Breast epithelium (tissue), 4 donors: Measurements from ENCODE around the gene MB21D2. TPM values are rescaled to one million over a fixed set of nuclear protein-coding genes. Genes with fewer than 3 reads are reported as not detected.

Experiments used
- DNase-seq, 2 donors: peaks; one replicate each; pipeline ENCODE4 v3.0.0-alpha.2; 2019; ENCODE audit warnings: low spot score in 2 of 2
- H3K27ac ChIP-seq, 2 donors: fragments of 200-600 bp; sonication (generic) in 1 of 2; one replicate each; pipeline ENCODE4 v1.5.1; 2016 to 2019; ENCODE audit warnings: mild to moderate bottlenecking in 1 of 2
- H3K27me3 ChIP-seq, 2 donors: fragments of 200-600 bp; sonication (generic) in 1 of 2; one replicate each; pipeline versions ENCODE4 v1.5.1 to v1.6.0; 2017 to 2019; ENCODE audit warnings: control low read depth in 1 of 2, mild to moderate bottlenecking in 1 of 2
- H3K36me3 ChIP-seq: fragments of 200-600 bp; one replicate; pipeline ENCODE4 v1.5.1; 2019
- H3K4me1 ChIP-seq, 2 donors: fragments of 200-600 bp; sonication (generic); one replicate each; pipeline ENCODE4 v1.5.1; 2016 to 2019; ENCODE audit warnings: control low read depth in 1 of 2
- H3K4me3 ChIP-seq, 3 donors: fragments of 200-600 bp; sonication (generic); 1 replicate in 2 of 3; 2 replicates in 1 of 3; pipeline ENCODE4 v1.5.1; 2016 to 2019; ENCODE audit warnings: mild to moderate bottlenecking in 3 of 3, moderate library complexity in 2 of 3
- H3K9me3 ChIP-seq, 2 donors: fragments of 200-600 bp; sonication (generic) in 1 of 2; one replicate each; pipeline ENCODE4 v1.5.1; 2016 to 2019; ENCODE audit warnings: control low read depth in 1 of 2
- CTCF ChIP-seq, 3 donors: fragments of 450-650 bp; IDR thresholded peaks; one replicate each; pipeline ENCODE4 v1.5.1; 2016 to 2017; ENCODE audit warnings: antibody characterized with exemption in 3 of 3, mild to moderate bottlenecking in 3 of 3, moderate library complexity in 3 of 3
- POLR2A ChIP-seq: fragments of 450-650 bp; IDR thresholded peaks from one replicate; pipeline ENCODE4 v1.6.1; 2016; ENCODE audit warnings: antibody characterized with exemption, mild to moderate bottlenecking, moderate library complexity
- POLR2AphosphoS5 ChIP-seq, 3 donors: sonication (generic); formaldehyde crosslinking; IDR thresholded peaks; one replicate each; pipeline ENCODE4 v1.6.1; 2017; ENCODE audit warnings: antibody characterized with exemption in 3 of 3
- intact Hi-C: fragments of 100-400 bp; cut with DNase I; formaldehyde crosslinking; loops from one replicate; pipeline ENCODE4 v1.15.1; 2023; ENCODE audit warnings: low total_unique reads
- total RNA-seq, 3 donors: library from RNA; depleted of rRNA; stranded (reverse); fragments of >200 nt; gene quantifications; one replicate each; pipeline ENCODE4 v1.1.0, GENCODE V29; 2016

The MB21D2 gene
- total RNA-seq, 3 donors from 2014 or later = 4.0 to 11.9 (median 6.2) TPM

GRCh38 chr3:192869131-192870031 is 48.3 kb downstream of the MB21D2 start:
- H3K27ac ChIP-seq = no peak overlapping the region
- intact Hi-C loops = no loop called here
- H3K9me3 ChIP-seq = no peaks in the 10 kb centered on the region
- no peaks in the 10 kb centered on the region for H3K27me3 ChIP-seq
- no peaks in the 10 kb centered on the region for H3K4me1 ChIP-seq
- no peak overlapping the region for H3K4me3 ChIP-seq
- no peaks in the 10 kb centered on the region for H3K36me3 ChIP-seq
- TF ChIP-seq POLR2AphosphoS5 (IDR thresholded peaks at IDR 0.05) (no peak), POLR2A (no peak), CTCF (IDR thresholded peaks at IDR 0.05) (no peak)
- no peak for DNase-seq

DNA sequence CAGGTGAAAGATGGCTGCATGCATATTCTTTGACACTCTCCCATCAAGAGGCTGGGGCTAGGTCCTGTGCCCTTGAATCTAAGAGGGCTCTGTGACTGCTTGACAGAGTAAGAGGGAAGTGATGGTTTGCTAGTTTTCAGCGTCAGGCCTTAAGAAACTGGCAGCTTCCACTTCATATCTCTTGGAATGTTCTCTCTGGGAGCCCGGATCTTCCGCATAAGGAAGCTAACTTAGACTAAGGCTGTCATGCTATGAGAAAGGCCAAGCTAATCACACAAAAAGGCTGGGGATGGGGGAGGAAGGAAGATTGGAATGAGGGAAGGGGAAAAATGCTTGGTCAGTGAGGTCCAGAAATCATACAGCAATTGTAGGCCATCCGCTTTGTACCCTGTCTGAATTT is 50.0 kb downstream of the MB21D2 start:
- Histone ChIP-seq H3K36me3 (no peaks in the 10 kb centered on the region), H3K27ac (no peak overlapping the region), H3K4me3 (no peak overlapping the region), H3K4me1 (no peaks in the 10 kb centered on the region), H3K9me3 (no peaks in the 10 kb centered on the region), H3K27me3 (no peaks in the 10 kb centered on the region)
- no peak for DNase-seq
- intact Hi-C loops = no loop called here
- TF ChIP-seq POLR2A (no peak), CTCF (IDR thresholded peaks at IDR 0.05) (no peak), POLR2AphosphoS5 (IDR thresholded peaks at IDR 0.05) (no peak)

DNA sequence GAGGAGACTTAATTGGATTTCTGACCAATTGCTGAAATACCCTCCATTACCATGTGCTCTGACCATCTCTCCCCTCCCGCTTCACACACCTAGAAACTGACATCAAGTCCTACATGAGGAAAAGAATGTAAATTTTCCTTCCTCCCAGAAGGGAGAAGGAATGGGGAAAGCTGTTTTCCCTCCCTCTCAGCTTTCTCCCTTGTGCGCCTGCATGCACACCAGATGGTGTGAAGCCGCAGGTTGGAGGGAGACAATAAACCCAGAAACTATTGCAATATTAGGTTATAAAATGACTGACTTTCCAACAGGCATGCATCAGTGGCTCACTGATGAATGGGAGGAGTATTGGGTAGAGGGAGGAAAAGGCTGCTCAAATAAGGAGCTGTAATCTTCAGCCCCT is 50.9 kb downstream of the MB21D2 start:
- no peak for TF ChIP-seq POLR2A
- no peak for TF ChIP-seq POLR2AphosphoS5 (IDR thresholded peaks at IDR 0.05)
- TF ChIP-seq CTCF (IDR thresholded peaks at IDR 0.05) = no peak
- DNase-seq = no peak
- Histone ChIP-seq H3K9me3 (no peaks in the 10 kb centered on the region), H3K36me3 (no peaks in the 10 kb centered on the region), H3K27ac (no peak overlapping the region), H3K27me3 (no peaks in the 10 kb centered on the region), H3K4me3 (no peak overlapping the region), H3K4me1 (no peaks in the 10 kb centered on the region)
- intact Hi-C loops = no loop called here

GRCh38 chr3:192864941-192865340 is 52.7 kb downstream of the MB21D2 start:
- H3K27ac ChIP-seq = no peak overlapping the region
- TF ChIP-seq CTCF (IDR thresholded peaks at IDR 0.05) (no peak), POLR2AphosphoS5 (IDR thresholded peaks at IDR 0.05) (no peak), POLR2A (no peak)
- no peaks in the 10 kb centered on the region for H3K4me1 ChIP-seq
- DNase-seq = no peak
- no peaks in the 10 kb centered on the region for H3K27me3 ChIP-seq
- H3K4me3 ChIP-seq = no peak overlapping the region
- H3K36me3 ChIP-seq = no peaks in the 10 kb centered on the region
- intact Hi-C loops = no loop called here
- H3K9me3 ChIP-seq = no peaks in the 10 kb centered on the region

DNA sequence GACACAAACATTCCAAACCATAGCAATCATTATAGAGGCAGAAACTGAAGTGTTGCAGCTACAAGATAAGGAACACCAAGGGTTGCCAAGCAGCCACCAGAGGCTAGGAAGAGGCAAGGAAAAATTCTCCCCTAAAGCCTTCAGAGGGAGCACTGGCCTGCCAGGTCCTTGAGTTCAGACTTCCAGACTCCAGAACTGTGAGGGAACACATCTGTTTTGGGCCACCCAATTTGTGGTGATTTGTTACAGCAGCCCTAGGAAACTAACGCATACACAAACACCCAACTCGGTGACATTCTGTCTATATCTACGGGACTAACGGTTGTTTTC is 54.6 kb downstream of the MB21D2 start:
- intact Hi-C loops = no loop called here
- Histone ChIP-seq H3K4me3 (no peak overlapping the region), H3K9me3 (no peaks in the 10 kb centered on the region), H3K27me3 (no peaks in the 10 kb centered on the region), H3K4me1 (no peaks in the 10 kb centered on the region), H3K27ac (no peak overlapping the region), H3K36me3 (no peaks in the 10 kb centered on the region)
- no peak for DNase-seq
- TF ChIP-seq POLR2A (no peak), CTCF (IDR thresholded peaks at IDR 0.05) (no peak), POLR2AphosphoS5 (IDR thresholded peaks at IDR 0.05) (no peak)
